ENCODE results near the gene GABBR2. TPM values are rescaled to one million over a fixed set of nuclear protein-coding genes. Genes with fewer than 3 reads are reported as not detected.

Gene GABBR2
- total RNA-seq, 2 experiments from 2014 or later = not detected

DNA sequence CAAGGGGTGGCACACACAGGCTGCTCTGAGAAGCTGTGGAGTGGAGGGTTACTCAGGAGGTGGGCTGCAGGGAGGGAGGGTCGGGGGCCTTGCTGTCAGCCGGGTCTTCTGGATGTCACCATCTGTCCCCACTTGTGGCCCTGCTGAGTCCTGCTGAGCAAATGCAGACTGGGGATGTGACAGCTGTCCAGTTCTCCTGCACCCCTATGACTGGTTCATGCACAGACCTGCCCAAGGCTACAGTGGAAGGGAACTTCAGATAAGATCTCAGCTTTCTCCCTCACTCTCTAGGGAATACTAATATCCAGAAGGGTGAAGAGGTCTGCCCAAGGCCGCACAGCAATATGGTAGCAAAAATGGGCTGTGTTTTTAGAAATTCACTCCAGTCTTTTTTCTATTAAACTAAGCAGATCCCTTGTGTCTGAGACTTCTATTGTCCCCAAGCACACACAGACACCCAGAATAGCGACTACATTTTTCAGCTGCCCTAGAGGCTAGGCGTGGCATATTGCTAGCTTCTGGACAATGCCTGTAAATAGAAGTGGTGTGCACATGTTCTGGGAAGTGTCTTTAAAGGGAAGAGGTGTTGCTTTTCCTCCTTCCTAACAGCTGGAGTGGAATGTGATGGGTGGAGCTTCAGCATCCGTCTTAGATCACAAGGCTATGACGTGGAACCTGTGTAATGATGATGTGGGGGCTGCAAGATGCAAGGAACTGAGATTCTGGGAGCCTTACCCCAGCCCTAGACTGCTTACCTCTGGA, 402.2 kb downstream of the GABBR2 start:
- no TSS peak for BruUV-seq (replicated peaks)
- intact Hi-C loops (cut with micrococcal nuclease; ENCODE audit: unreplicated experiment) = no loop called here
- Histone ChIP-seq H3K4me3 (ENCODE audit: low read depth, low read length, poor library complexity, severe bottlenecking) (no peak overlapping the region), H3K9me2 (ENCODE audit: insufficient read depth, low read length) (no peaks in the 10 kb centered on the region), H3K36me3 (ENCODE audit: insufficient read depth, low read length) (no peaks in the 10 kb centered on the region), H3K4me2 (ENCODE audit: low read length) (no peak overlapping the region), H3K9me3 (ENCODE audit: low read length) (no peaks in the 10 kb centered on the region), H3K4me1 (ENCODE audit: insufficient read depth, low read length, poor library complexity, severe bottlenecking) (no peaks in the 10 kb centered on the region), H4K20me1 (ENCODE audit: insufficient read depth, low read length) (no peaks in the 10 kb centered on the region), H2AFZ (ENCODE audit: low read length) (no peak overlapping the region), H3K27ac (ENCODE audit: low read depth, low read length, poor library complexity, severe bottlenecking) (no peak overlapping the region), H3K79me2 (ENCODE audit: insufficient read depth, low read depth, low read length) (no peaks in the 10 kb centered on the region)
- CTCF ChIA-PET (ENCODE audit: unreplicated experiment) = interaction anchor here (0.6 kb wide), 2 partner anchors 10 to 227 kb away, joined by 3 read pairs; no protein-coding TSS in a partner anchor
- POLR2A ChIA-PET = interaction anchor here (0.7 kb wide), 1 partner anchor 23 kb away, joined by 3 read pairs; no protein-coding TSS in a partner anchor
- TF ChIP-seq, protein P1, sequence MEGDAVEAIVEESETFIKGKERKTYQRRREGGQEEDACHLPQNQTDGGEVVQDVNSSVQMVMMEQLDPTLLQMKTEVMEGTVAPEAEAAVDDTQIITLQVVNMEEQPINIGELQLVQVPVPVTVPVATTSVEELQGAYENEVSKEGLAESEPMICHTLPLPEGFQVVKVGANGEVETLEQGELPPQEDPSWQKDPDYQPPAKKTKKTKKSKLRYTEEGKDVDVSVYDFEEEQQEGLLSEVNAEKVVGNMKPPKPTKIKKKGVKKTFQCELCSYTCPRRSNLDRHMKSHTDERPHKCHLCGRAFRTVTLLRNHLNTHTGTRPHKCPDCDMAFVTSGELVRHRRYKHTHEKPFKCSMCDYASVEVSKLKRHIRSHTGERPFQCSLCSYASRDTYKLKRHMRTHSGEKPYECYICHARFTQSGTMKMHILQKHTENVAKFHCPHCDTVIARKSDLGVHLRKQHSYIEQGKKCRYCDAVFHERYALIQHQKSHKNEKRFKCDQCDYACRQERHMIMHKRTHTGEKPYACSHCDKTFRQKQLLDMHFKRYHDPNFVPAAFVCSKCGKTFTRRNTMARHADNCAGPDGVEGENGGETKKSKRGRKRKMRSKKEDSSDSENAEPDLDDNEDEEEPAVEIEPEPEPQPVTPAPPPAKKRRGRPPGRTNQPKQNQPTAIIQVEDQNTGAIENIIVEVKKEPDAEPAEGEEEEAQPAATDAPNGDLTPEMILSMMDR (conservative IDR thresholded peaks at IDR 0.05; ENCODE audit: low read length) = no peak
- no peak for TF ChIP-seq EZH2phosphoT487 (IDR thresholded peaks at IDR 0.05; ENCODE audit: borderline replicate concordance, low read depth, low read length)
- DNase-seq (ENCODE audit: low spot score) = no peak

DNA sequence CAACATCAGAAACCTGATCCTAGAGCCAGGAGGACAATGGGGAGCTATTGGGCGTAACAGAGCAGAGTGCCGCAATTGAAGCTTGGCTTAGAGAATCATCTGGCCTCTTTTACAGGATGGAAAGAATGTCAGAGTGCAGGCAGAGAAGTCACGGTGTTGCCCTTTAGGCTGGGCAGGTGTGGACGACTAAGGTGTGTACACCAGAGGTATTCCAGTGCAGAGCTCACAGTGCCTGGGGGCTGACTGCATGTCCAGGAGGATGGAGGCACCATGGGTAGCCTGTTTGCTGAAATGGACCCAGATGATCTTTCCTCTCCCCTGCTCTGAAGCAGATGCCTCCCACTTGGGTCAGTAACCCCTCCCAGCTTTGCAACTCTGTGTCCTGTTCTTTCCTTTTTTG, 404.4 kb downstream of the GABBR2 start:
- BruUV-seq (replicated peaks) = no TSS peak
- H3K36me3 ChIP-seq (ENCODE audit: insufficient read depth, low read length) = no peaks in the 10 kb centered on the region
- H3K9me2 ChIP-seq (ENCODE audit: insufficient read depth, low read length) = no peaks in the 10 kb centered on the region
- H3K27ac ChIP-seq (ENCODE audit: low read depth, low read length, poor library complexity, severe bottlenecking) = no peak overlapping the region
- no peak for DNase-seq (ENCODE audit: low spot score)
- H3K79me2 ChIP-seq (ENCODE audit: insufficient read depth, low read depth, low read length) = no peaks in the 10 kb centered on the region
- no peak overlapping the region for H2AFZ ChIP-seq (ENCODE audit: low read length)
- H3K4me3 ChIP-seq (ENCODE audit: low read depth, low read length, poor library complexity, severe bottlenecking) = no peak overlapping the region
- no peak overlapping the region for H3K4me2 ChIP-seq (ENCODE audit: low read length)
- H4K20me1 ChIP-seq (ENCODE audit: insufficient read depth, low read length) = no peaks in the 10 kb centered on the region
- ChIA-PET POLR2A (interaction anchor here (0.6 kb wide), 1 partner anchor 355 kb away, joined by 3 read pairs; no protein-coding TSS in a partner anchor), CTCF (ENCODE audit: unreplicated experiment) (no interaction called here)
- TF ChIP-seq EZH2phosphoT487 (IDR thresholded peaks at IDR 0.05; ENCODE audit: borderline replicate concordance, low read depth, low read length) = no peak
- TF ChIP-seq, protein P1 (conservative IDR thresholded peaks at IDR 0.05; ENCODE audit: low read length) = no peak
- intact Hi-C loops (cut with micrococcal nuclease; ENCODE audit: unreplicated experiment) = no loop called here
- H3K9me3 ChIP-seq (ENCODE audit: low read length) = no peaks in the 10 kb centered on the region
- H3K4me1 ChIP-seq (ENCODE audit: insufficient read depth, low read length, poor library complexity, severe bottlenecking) = no peaks in the 10 kb centered on the region

DNA sequence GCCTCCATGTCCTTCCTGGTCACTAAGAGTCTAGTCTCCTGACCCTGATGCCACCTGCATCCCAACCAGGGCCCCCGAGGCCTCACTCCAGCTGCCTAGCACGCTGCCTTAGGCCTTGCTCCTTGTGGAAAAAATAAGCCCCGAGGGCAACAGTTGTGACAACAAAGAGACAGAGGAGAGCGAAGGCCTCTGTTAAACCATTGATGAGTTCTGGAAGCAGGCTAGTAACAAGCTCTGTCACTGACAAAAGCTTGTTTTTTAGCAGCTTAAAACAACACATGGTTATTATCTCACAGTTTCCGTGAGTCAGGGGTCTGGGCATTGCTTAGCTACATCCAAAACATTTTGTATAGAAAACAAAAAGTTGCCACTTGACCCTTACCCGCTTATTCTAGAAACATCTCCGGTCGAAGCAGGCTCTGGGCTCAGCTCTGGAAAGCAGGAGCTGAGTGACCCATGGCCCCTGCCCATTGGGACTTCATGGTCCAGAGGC, 405.1 kb downstream of the GABBR2 start:
- Histone ChIP-seq H4K20me1 (ENCODE audit: insufficient read depth, low read length) (no peaks in the 10 kb centered on the region), H3K4me1 (ENCODE audit: insufficient read depth, low read length, poor library complexity, severe bottlenecking) (no peaks in the 10 kb centered on the region), H3K4me2 (ENCODE audit: low read length) (no peak overlapping the region), H3K79me2 (ENCODE audit: insufficient read depth, low read depth, low read length) (no peaks in the 10 kb centered on the region), H3K27ac (ENCODE audit: low read depth, low read length, poor library complexity, severe bottlenecking) (no peak overlapping the region), H3K9me3 (ENCODE audit: low read length) (no peaks in the 10 kb centered on the region), H3K36me3 (ENCODE audit: insufficient read depth, low read length) (no peaks in the 10 kb centered on the region), H2AFZ (ENCODE audit: low read length) (no peak overlapping the region), H3K9me2 (ENCODE audit: insufficient read depth, low read length) (no peaks in the 10 kb centered on the region), H3K4me3 (ENCODE audit: low read depth, low read length, poor library complexity, severe bottlenecking) (no peak overlapping the region)
- ChIA-PET CTCF (ENCODE audit: unreplicated experiment) (no interaction called here), POLR2A (interaction anchor here (0.6 kb wide), 1 partner anchor 356 kb away, joined by 3 read pairs; no protein-coding TSS in a partner anchor)
- TF ChIP-seq EZH2phosphoT487 (IDR thresholded peaks at IDR 0.05; ENCODE audit: borderline replicate concordance, low read depth, low read length) = no peak
- TF ChIP-seq, protein P1 (conservative IDR thresholded peaks at IDR 0.05; ENCODE audit: low read length) = no peak
- intact Hi-C loops (cut with micrococcal nuclease; ENCODE audit: unreplicated experiment) = no loop called here
- DNase-seq (ENCODE audit: low spot score) = no peak
- no TSS peak for BruUV-seq (replicated peaks)
